ENCODE measurements around the gene ST8SIA1. TPM values are rescaled to one million over a fixed set of nuclear protein-coding genes. Genes with fewer than 3 reads are reported as not detected.

The ST8SIA1 gene
- polyA plus RNA-seq, 1 donor: 4.4 TPM

DNA sequence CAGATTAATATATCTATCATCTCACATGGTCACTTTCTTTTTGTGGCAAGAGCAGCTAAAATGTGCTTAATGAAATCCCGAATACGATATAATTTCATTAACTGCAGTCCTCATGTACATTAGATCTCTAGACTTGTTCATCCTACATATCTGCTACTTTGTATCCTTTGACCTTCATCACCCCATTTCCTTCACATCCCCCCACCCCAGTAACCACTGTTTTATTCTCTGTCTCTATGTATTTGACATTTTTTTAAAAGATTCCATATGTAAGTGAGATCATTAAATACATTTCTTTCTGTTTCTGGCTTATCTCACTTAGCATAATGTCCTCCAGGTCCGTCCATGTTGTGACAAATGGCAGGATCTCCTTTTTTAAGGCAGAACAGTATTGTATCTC, 23.0 kb upstream of the ST8SIA1 start:
- no peaks in the 10 kb centered on the region for H3K36me3 ChIP-seq (ENCODE audit: control insufficient read depth, insufficient read depth, low read length)
- no peaks in the 10 kb centered on the region for H3K4me1 ChIP-seq (ENCODE audit: control insufficient read depth, insufficient read depth, low read length)
- WGBS (ENCODE audit: insufficient coverage, low lambda C conversion rate): 100% methylated on average over 1 of the region's 3 CpGs
- no peaks in the 10 kb centered on the region for H3K27me3 ChIP-seq (ENCODE audit: control insufficient read depth, insufficient read depth, low read length)
- DNase-seq: no peak
- no peaks in the 10 kb centered on the region for H3K9me3 ChIP-seq (ENCODE audit: control insufficient read depth, low read depth, low read length)
- no peak overlapping the region for H3K27ac ChIP-seq (ENCODE audit: low read length)
- no peak overlapping the region for H3K4me3 ChIP-seq (ENCODE audit: low read length)

DNA sequence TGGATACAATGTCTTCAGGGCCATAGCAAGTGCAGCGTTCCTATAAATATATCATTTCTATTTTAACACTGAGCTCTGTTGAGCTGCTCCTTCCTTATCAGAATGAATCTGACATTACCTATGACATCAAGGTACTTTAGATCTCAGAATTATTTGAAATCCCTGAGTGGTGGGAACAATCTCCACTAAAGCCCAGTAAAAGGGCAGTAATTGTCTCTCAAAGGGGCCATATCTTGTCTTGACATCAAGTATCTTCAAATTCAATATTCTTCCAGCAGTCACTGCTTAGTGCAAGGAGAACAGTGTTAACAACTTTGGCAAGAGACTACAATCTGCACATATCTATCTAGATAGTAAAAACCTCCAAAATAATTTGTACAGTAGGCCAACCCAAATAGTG, 21.7 kb upstream of the ST8SIA1 start:
- Histone ChIP-seq H3K27me3 (ENCODE audit: control insufficient read depth, insufficient read depth, low read length) (no peaks in the 10 kb centered on the region), H3K36me3 (ENCODE audit: control insufficient read depth, insufficient read depth, low read length) (no peaks in the 10 kb centered on the region), H3K9me3 (ENCODE audit: control insufficient read depth, low read depth, low read length) (no peaks in the 10 kb centered on the region), H3K27ac (ENCODE audit: low read length) (no peak overlapping the region), H3K4me3 (ENCODE audit: low read length) (no peak overlapping the region), H3K4me1 (ENCODE audit: control insufficient read depth, insufficient read depth, low read length) (no peaks in the 10 kb centered on the region)
- no CpG with 5 or more reads among the region's 1 CpG for WGBS (ENCODE audit: insufficient coverage, low lambda C conversion rate)
- no peak for DNase-seq

- no peak overlapping the region for H3K4me3 ChIP-seq (ENCODE audit: low read length)
- no peaks in the 10 kb centered on the region for H3K4me1 ChIP-seq (ENCODE audit: control insufficient read depth, insufficient read depth, low read length)
- H3K27ac ChIP-seq (ENCODE audit: low read length): no peak overlapping the region
- no peaks in the 10 kb centered on the region for H3K27me3 ChIP-seq (ENCODE audit: control insufficient read depth, insufficient read depth, low read length)
- WGBS (ENCODE audit: insufficient coverage, low lambda C conversion rate): 100% methylated on average over 1 of the region's 5 CpGs
- H3K36me3 ChIP-seq (ENCODE audit: control insufficient read depth, insufficient read depth, low read length): no peaks in the 10 kb centered on the region
- no peaks in the 10 kb centered on the region for H3K9me3 ChIP-seq (ENCODE audit: control insufficient read depth, low read depth, low read length)
- DNase-seq: no peak
These were observed 20.6 kb upstream of the ST8SIA1 start for GRCh38 chr12:22355011-22355580.

GRCh38 chr12:22353615-22354325, 19.3 kb upstream of the ST8SIA1 start:
- DNase-seq: no peak
- Histone ChIP-seq H3K4me1 (ENCODE audit: control insufficient read depth, insufficient read depth, low read length) (no peaks in the 10 kb centered on the region), H3K36me3 (ENCODE audit: control insufficient read depth, insufficient read depth, low read length) (no peaks in the 10 kb centered on the region), H3K27ac (ENCODE audit: low read length) (no peak overlapping the region), H3K27me3 (ENCODE audit: control insufficient read depth, insufficient read depth, low read length) (no peaks in the 10 kb centered on the region), H3K9me3 (ENCODE audit: control insufficient read depth, low read depth, low read length) (no peaks in the 10 kb centered on the region), H3K4me3 (ENCODE audit: low read length) (no peak overlapping the region)
- no CpG with 5 or more reads among the region's 1 CpG for WGBS (ENCODE audit: insufficient coverage, low lambda C conversion rate)

DNA sequence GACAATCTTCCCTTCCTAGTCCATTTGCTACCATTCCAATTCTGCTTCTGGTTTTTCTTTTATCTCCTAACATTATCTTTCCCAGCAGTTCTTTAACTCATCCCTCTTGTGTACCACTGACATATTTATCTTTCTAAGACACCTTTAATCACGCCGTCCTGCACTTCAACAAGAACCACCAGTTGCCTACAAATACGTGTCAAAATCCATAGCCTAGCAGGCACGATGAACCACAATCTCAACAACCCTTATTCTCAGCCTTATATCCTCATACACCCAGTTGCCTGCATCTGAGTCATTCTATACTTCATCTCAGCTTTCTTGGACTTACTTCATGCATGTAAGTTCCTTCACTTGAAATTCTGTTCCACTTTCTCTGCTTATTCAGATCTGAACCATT, 16.4 kb upstream of the ST8SIA1 start:
- H3K4me1 ChIP-seq (ENCODE audit: control insufficient read depth, insufficient read depth, low read length): no peaks in the 10 kb centered on the region
- H3K27me3 ChIP-seq (ENCODE audit: control insufficient read depth, insufficient read depth, low read length): no peaks in the 10 kb centered on the region
- no peaks in the 10 kb centered on the region for H3K36me3 ChIP-seq (ENCODE audit: control insufficient read depth, insufficient read depth, low read length)
- H3K9me3 ChIP-seq (ENCODE audit: control insufficient read depth, low read depth, low read length): no peaks in the 10 kb centered on the region
- no CpG with 5 or more reads among the region's 4 CpGs for WGBS (ENCODE audit: insufficient coverage, low lambda C conversion rate)
- H3K4me3 ChIP-seq (ENCODE audit: low read length): no peak overlapping the region
- no peak for DNase-seq
- no peak overlapping the region for H3K27ac ChIP-seq (ENCODE audit: low read length)

DNA sequence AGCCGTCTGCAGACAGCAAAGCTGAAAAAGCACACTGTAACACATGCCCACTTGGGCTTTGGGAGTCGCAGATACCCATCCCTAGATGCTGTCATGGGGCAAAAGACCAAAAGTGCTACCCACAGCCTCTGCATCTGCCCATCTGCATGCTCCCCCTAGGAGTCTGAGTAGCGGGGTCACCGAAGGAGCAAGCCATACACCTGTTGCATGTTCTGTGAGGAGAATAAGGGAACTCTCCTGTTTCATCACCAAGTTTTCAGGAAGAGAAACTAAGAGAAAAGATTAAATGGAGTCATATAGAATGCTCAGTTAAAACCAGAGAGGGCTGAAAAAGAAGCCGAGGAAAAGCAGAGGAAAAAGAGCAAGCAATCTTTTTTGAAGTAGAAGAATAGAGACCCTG, 13.7 kb upstream of the ST8SIA1 start:
- Histone ChIP-seq H3K4me1 (ENCODE audit: control insufficient read depth, insufficient read depth, low read length) (no peaks in the 10 kb centered on the region), H3K4me3 (ENCODE audit: low read length) (no peak overlapping the region), H3K27me3 (ENCODE audit: control insufficient read depth, insufficient read depth, low read length) (no peaks in the 10 kb centered on the region), H3K9me3 (ENCODE audit: control insufficient read depth, low read depth, low read length) (no peaks in the 10 kb centered on the region), H3K27ac (ENCODE audit: low read length) (no peak overlapping the region), H3K36me3 (ENCODE audit: control insufficient read depth, insufficient read depth, low read length) (no peaks in the 10 kb centered on the region)
- 92% methylated on average over 1 of the region's 5 CpGs for WGBS (ENCODE audit: insufficient coverage, low lambda C conversion rate)
- no peak for DNase-seq

DNA sequence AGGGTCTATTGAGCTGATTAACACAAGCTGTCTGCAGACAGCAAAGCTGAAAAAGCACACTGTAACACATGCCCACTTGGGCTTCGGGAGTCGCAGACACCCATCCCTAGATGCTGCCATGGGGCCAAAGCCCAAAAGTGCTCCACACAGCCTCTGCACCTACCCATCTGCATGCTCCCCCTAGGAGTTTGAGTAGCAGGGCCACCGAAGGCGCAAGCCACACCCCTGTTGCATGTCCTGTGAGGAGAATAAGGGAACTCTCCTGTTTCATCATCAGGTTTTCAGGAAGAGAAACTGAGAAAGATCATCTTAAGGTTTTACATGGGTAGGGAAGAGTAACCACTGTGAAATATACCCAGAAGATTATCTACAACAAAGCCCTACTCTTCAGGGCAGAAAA, 5.6 kb upstream of the ST8SIA1 start:
- Histone ChIP-seq H3K9me3 (ENCODE audit: control insufficient read depth, low read depth, low read length) (no peaks in the 10 kb centered on the region), H3K4me3 (ENCODE audit: low read length) (no peak overlapping the region), H3K27me3 (ENCODE audit: control insufficient read depth, insufficient read depth, low read length) (no peaks in the 10 kb centered on the region), H3K4me1 (ENCODE audit: control insufficient read depth, insufficient read depth, low read length) (no peaks in the 10 kb centered on the region), H3K36me3 (ENCODE audit: control insufficient read depth, insufficient read depth, low read length) (no peaks in the 10 kb centered on the region), H3K27ac (ENCODE audit: low read length) (no peak overlapping the region)
- DNase-seq: no peak
- no CpG with 5 or more reads among the region's 4 CpGs for whole genome bisulfite sequencing (ENCODE audit: insufficient coverage, low lambda C conversion rate)

GRCh38 chr12:22339691-22340090, 5.2 kb upstream of the ST8SIA1 start:
- H3K36me3 ChIP-seq (ENCODE audit: control insufficient read depth, insufficient read depth, low read length): no peaks in the 10 kb centered on the region
- H3K27me3 ChIP-seq (ENCODE audit: control insufficient read depth, insufficient read depth, low read length): peaks cover 4% of the 10 kb centered on the region
- no CpG with 5 or more reads among the region's 9 CpGs for WGBS (ENCODE audit: insufficient coverage, low lambda C conversion rate)
- H3K4me1 ChIP-seq (ENCODE audit: control insufficient read depth, insufficient read depth, low read length): no peaks in the 10 kb centered on the region
- DNase-seq: no peak
- no peak overlapping the region for H3K4me3 ChIP-seq (ENCODE audit: low read length)
- H3K27ac ChIP-seq (ENCODE audit: low read length): no peak overlapping the region
- no peaks in the 10 kb centered on the region for H3K9me3 ChIP-seq (ENCODE audit: control insufficient read depth, low read depth, low read length)

DNA sequence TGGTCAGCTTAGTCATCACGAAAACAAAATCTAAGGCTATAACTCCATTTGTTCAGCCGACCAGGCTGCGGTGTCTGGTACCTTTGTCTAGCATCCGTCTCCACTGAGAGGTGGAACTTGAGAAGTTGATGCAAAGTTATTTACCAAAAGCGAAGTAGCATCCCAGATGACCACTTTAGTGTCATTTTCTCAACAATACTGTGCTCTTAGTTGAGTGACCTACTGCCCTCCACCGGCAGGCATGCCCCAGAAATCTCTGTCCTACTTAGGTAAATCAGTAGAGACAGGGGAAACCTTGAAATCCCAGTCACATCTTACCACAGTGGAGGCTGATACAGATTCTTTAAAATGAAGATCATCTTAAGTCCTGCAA, 1.3 kb upstream of the ST8SIA1 start:
- WGBS (ENCODE audit: insufficient coverage, low lambda C conversion rate): no CpG with 5 or more reads among the region's 6 CpGs
- peak overlapping the region; percentile 60 for H3K4me3 ChIP-seq (ENCODE audit: low read length)

DNA sequence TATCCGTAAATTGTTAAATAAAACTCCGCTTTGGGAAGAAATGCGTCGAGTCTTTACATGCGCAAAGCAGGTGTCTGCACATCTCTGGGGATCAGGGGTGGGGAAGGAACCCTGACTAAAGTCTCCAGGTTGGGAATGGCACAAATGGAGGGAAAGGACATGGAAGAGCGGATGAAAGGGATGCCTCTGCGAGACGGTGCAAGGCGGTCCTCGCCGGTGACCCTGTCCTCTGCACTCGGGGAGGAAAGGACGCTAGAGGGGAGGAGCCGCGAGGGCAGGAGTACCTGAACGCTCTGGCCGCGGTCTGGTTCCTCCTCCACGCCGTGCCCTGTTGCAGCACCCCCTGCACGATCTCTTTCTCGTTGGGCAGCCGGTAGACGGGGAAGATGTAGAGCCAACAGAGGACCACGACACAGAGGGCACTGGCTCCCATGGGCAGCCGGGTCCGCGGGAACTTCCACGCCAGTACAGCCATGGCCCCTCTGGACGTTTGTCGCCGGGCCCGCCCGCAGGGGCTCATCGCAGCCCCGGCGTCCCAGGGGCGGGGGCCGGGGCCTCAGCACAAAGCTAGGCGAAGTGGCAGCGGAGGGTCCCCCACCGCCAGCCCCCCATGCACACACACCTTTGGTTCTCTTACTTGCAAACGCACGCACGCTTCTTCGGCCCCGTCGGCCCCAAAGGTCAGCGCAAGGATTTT, 646 bp downstream of the ST8SIA1 start:
- peaks cover 30% of the 10 kb centered on the region for H3K27me3 ChIP-seq (ENCODE audit: control insufficient read depth, insufficient read depth, low read length)

More for the DNA sequence above, 1.3 kb upstream of the ST8SIA1 start:
- no peak for DNase-seq
- Histone ChIP-seq H3K27me3 (ENCODE audit: control insufficient read depth, insufficient read depth, low read length) (peaks cover 30% of the 10 kb centered on the region), H3K27ac (ENCODE audit: low read length) (no peak overlapping the region), H3K9me3 (ENCODE audit: control insufficient read depth, low read depth, low read length) (no peaks in the 10 kb centered on the region), H3K4me1 (ENCODE audit: control insufficient read depth, insufficient read depth, low read length) (no peaks in the 10 kb centered on the region), H3K36me3 (ENCODE audit: control insufficient read depth, insufficient read depth, low read length) (no peaks in the 10 kb centered on the region)

More for the DNA sequence above, 646 bp downstream of the ST8SIA1 start:
- Histone ChIP-seq H3K4me3 (ENCODE audit: low read length) (peak overlapping the region; percentile 60), H3K27ac (ENCODE audit: low read length) (no peak overlapping the region), H3K9me3 (ENCODE audit: control insufficient read depth, low read depth, low read length) (no peaks in the 10 kb centered on the region), H3K4me1 (ENCODE audit: control insufficient read depth, insufficient read depth, low read length) (no peaks in the 10 kb centered on the region), H3K36me3 (ENCODE audit: control insufficient read depth, insufficient read depth, low read length) (no peaks in the 10 kb centered on the region)
- DNase-seq: peak in 1 of 2 donors; percentile 10
- 31% methylated on average over 5 of the region's 49 CpGs for WGBS (ENCODE audit: insufficient coverage, low lambda C conversion rate)

Data from large intestine (tissue), 3 donors.